GM12878 (cell line): ENCODE results near the gene SHROOM1. TPM values are rescaled to one million over a fixed set of nuclear protein-coding genes. Genes with fewer than 3 reads are reported as not detected.
"Not testable (repeated sequence)": the region's sequence is repeated elsewhere in the genome, so short reads cannot be mapped to it uniquely, and the experiment has no call there.

ENCODE experiments used
- ATAC-seq: fragments of 200-7000 bp; cut with Tn5 transposase; 3 replicates; pipeline ENCODE4 v1.9.1; 2020; ENCODE audit warnings: mild to moderate bottlenecking, moderate library complexity
- BruUV-seq: library from RNA; stranded (reverse); fragments of 400-500 nt; replicated peaks from 2 replicates; lab custom pipeline; 2021; lab: Mats Ljungman, UMichigan
- CTCF ChIA-PET: fragments of 300-600 bp; sonication (Branson Sonifier 250); formaldehyde crosslinking; extraction: SDS; loops from one replicate; lab custom pipeline; 2021; ENCODE audit warnings: inconsistent platforms; lab: Yijun Ruan, JAX
- POLR2A ChIA-PET: fragments of 350-600 bp; formaldehyde crosslinking; extraction: SDS; loops from one replicate; lab custom pipeline; 2021; ENCODE audit warnings: inconsistent platforms; lab: Charles Lee
- RAD21 ChIA-PET: fragments of 300-600 bp; sonication (Branson Sonifier 250); formaldehyde crosslinking; loops from one replicate; lab custom pipeline; 2023; ENCODE audit warnings: antibody characterized with exemption; ENCODE audit not compliant: unreplicated experiment; lab: Charles Lee
- SMC1A ChIA-PET: fragments of 300-600 bp; sonication (Branson Sonifier 250); formaldehyde crosslinking; loops from one replicate; lab custom pipeline; 2023; ENCODE audit not compliant: unreplicated experiment, uncharacterized antibody; lab: Charles Lee
- DNase-seq: peaks from one replicate; pipeline ENCODE4 v3.0.0-alpha.2; 2011; ENCODE audit warnings: low read depth, low spot score
- FAIRE-seq: peaks from 3 replicates; lab custom pipeline; 2011; peaks lifted over from hg19 to GRCh38; lab: Jason Lieb, UNC
- H2AFZ ChIP-seq: 2 replicates; pipeline ENCODE4 v1.6.0; 2011; ENCODE audit warnings: low read depth, low read length, control low read depth; ENCODE audit not compliant: control insufficient read depth
- H3K27ac ChIP-seq: 2 replicates; pipeline ENCODE4 v1.5.1; 2011; ENCODE audit warnings: control low read depth; ENCODE audit not compliant: control insufficient read depth, insufficient read depth
- H3K27me3 ChIP-seq, 2 experiments: replicated peaks in 1 of 2; 2 replicates each; pipeline versions ENCODE4 v1.6.0 to v1.6.1; 2011; ENCODE audit warnings: low read length in 1 of 2; ENCODE audit not compliant: control insufficient read depth in 2 of 2, insufficient read depth in 2 of 2
- H3K36me3 ChIP-seq, 2 experiments: 2 replicates each; pipeline ENCODE4 v1.5.1; 2011; ENCODE audit warnings: low read length in 1 of 2; ENCODE audit not compliant: control insufficient read depth in 2 of 2, insufficient read depth in 2 of 2
- H3K4me1 ChIP-seq: 2 replicates; pipeline ENCODE4 v1.6.1; 2011; ENCODE audit warnings: mild to moderate bottlenecking, low read length, moderate library complexity, mixed read lengths; ENCODE audit not compliant: control insufficient read depth, insufficient read depth
- H3K4me2 ChIP-seq: 2 replicates; pipeline ENCODE4 v1.6.0; 2011; ENCODE audit warnings: control low read depth; ENCODE audit not compliant: control insufficient read depth, insufficient read depth
- H3K4me3 ChIP-seq: fragments of 200-600 bp; sonication (generic); 2 replicates; pipeline ENCODE4 v1.5.1; 2016
- H3K79me2 ChIP-seq: 2 replicates; pipeline ENCODE4 v1.6.0; 2011; ENCODE audit warnings: low read length; ENCODE audit not compliant: control insufficient read depth, insufficient read depth
- H3K9ac ChIP-seq: 2 replicates; pipeline ENCODE4 v1.8.0; 2011; ENCODE audit warnings: low read length, control low read depth, mixed read lengths; ENCODE audit not compliant: control insufficient read depth, insufficient read depth
- H3K9me3 ChIP-seq: replicated peaks from 3 replicates; pipeline ENCODE4 v1.5.1; 2011; ENCODE audit warnings: mild to moderate bottlenecking, low read length; ENCODE audit not compliant: control insufficient read depth, insufficient read depth
- H4K20me1 ChIP-seq: 2 replicates; pipeline ENCODE4 v1.6.0; 2011; ENCODE audit not compliant: control insufficient read depth, insufficient read depth
- ATF7 ChIP-seq: fragments of 450-650 bp; IDR thresholded peaks from 2 replicates; pipeline ENCODE4 v1.6.1; 2016; ENCODE audit warnings: low read depth, mild to moderate bottlenecking
- DPF2 ChIP-seq: fragments of 450-650 bp; IDR thresholded peaks from 2 replicates; pipeline ENCODE4 v1.6.1; 2017; ENCODE audit warnings: mild to moderate bottlenecking
- IKZF2 ChIP-seq, 2 experiments: fragments of 450-650 bp; IDR thresholded peaks; 2 replicates each; pipeline ENCODE4 v1.6.1; 2017; ENCODE audit warnings: mild to moderate bottlenecking in 2 of 2, moderate library complexity in 2 of 2
- MTA2 ChIP-seq: fragments of 450-650 bp; IDR thresholded peaks from 2 replicates; pipeline ENCODE4 v1.6.1; 2016; ENCODE audit warnings: low read depth, mild to moderate bottlenecking, moderate library complexity
- SPI1 ChIP-seq: IDR thresholded peaks from 2 replicates; pipeline ENCODE4 v1.6.1; 2011; ENCODE audit warnings: low read depth, mild to moderate bottlenecking, low read length, moderate library complexity, borderline replicate concordance; ENCODE audit not compliant: insufficient read depth
- WGBS: methylation state at CpG from one replicate; pipeline ENCODE4 v1.1.6; 2016; ENCODE audit warnings: low lambda C conversion rate; ENCODE audit not compliant: insufficient replicate concordance, insufficient coverage; ENCODE audit errors: missing lambda C conversion rate; 5-methylcytosine and 5-hydroxymethylcytosine counted together
- in situ Hi-C: fragments of 300-500 bp; cut with MboI; formaldehyde crosslinking; loops from 9 replicates; pipeline ENCODE4 v1.14.3; 2018; ENCODE audit warnings: mixed read lengths
- intact Hi-C: fragments of 100-400 bp; cut with micrococcal nuclease; formaldehyde crosslinking; loops from one replicate; pipeline ENCODE4 v1.14.2; 2022; ENCODE audit not compliant: unreplicated experiment
- polyA plus RNA-seq, 11 experiments: library from polyadenylated mRNA; depleted of rRNA in 4 of 11; unstranded in 6 of 11; stranded (reverse) in 5 of 11; fragments of >200 nt; fragmentation: Nextera tagmentation in 4 of 11; fragmentation: Illumina TruSeq in 1 of 11; extraction: Ambion mirVana in 4 of 11; extraction: Trizol in 1 of 11; gene quantifications; 1 replicate in 1 of 11; 2 replicates in 10 of 11; pipeline versions ENCODE4 v1.2.1 to v1.2.3, GENCODE V29; 2011 to 2016; ENCODE audit warnings: inconsistent platforms in 2 of 11, missing spikeins in 2 of 11, low read depth in 1 of 11
- total RNA-seq, 4 experiments: library from RNA; depleted of rRNA in 3 of 4; stranded (reverse); fragments of >200 nt in 3 of 4; fragmentation: Illumina TruSeq in 1 of 4; extraction: Trizol in 1 of 4; gene quantifications; 2 replicates each; pipeline versions ENCODE4 v1.2.1 to v1.2.3, GENCODE V29; 2013 to 2021

SHROOM1 gene
- total and polyA plus RNA-seq, 10 of the 15 experiments (the other 5 are each of a cell fraction or from before 2014, with no cell fraction given) = 0.05 to 3.9 (median 1.3) TPM

DNA sequence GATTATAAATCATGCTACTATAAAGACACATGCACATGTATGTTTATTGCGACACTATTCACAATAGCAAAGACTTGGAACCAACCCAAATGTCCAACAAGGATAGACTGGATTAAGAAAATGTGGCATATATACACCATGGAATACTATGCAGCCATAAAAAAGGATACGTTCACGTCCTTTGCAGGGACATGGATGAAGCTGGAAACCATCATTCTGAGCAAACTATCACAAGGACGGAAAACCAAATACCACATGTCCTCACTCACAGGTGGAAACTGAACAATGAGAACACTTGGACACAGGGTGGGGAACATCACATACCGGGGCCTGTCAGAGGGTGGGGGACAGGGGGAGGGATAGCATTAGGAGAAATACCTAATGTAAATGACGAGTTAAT is 24.6 kb downstream of the SHROOM1 start:
- H3K9ac ChIP-seq, H3K4me2 ChIP-seq, H3K27ac ChIP-seq, FAIRE-seq, H3K27me3 ChIP-seq, intact Hi-C loops, H3K4me1 ChIP-seq, DNase-seq, in situ Hi-C loops, H3K9me3 ChIP-seq, H3K4me3 ChIP-seq, ATAC-seq, H4K20me1 ChIP-seq, H3K36me3 ChIP-seq, H3K79me2 ChIP-seq, H2AFZ ChIP-seq, BruUV-seq: not testable (repeated sequence)
- POLR2A ChIA-PET = interaction anchor here (1.8 to 6.2 kb wide), 2 partner anchors 13 to 53 kb away, joined by 6 to 41 read pairs; no protein-coding TSS in a partner anchor
- WGBS = 58% methylated on average over 5 of the region's 6 CpGs
- SMC1A ChIA-PET = interaction anchor here (0.9 to 4.6 kb wide), 4 partner anchors 12 to 53 kb away, joined by 3 to 57 read pairs (median 4); no protein-coding TSS in a partner anchor
- RAD21 ChIA-PET = interaction anchor here (0.6 to 6.5 kb wide), 3 partner anchors 12 to 54 kb away, joined by 5 to 106 read pairs (median 17); no protein-coding TSS in a partner anchor
- CTCF ChIA-PET = interaction anchor here (5.8 to 9.0 kb wide), 2 partner anchors 13 to 51 kb away, joined by 50 to 159 read pairs; no protein-coding TSS in a partner anchor

DNA sequence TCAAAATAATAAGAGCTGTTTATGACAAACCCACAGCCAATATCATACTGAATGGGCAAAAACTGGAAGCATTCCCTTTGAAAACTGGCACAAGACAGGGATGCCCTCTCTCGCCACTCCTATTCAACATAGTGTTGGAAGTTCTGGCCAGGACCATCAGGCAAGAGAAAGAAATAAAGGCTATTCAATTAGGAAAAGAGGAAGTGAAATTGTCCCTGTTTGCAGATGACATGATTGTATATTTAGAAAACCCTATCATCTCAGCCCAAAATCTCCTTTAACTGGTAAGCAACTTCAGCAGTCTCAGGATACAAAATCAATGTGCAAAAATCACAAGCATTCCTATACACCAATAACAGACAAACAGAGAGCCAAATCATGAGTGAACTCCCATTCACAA is 26.2 kb downstream of the SHROOM1 start:
- H3K4me2 ChIP-seq, ATAC-seq, H4K20me1 ChIP-seq, H3K79me2 ChIP-seq, BruUV-seq, H3K27me3 ChIP-seq, DNase-seq, H3K9ac ChIP-seq, H3K9me3 ChIP-seq, FAIRE-seq, H2AFZ ChIP-seq, H3K27ac ChIP-seq, H3K4me3 ChIP-seq, intact Hi-C loops, in situ Hi-C loops, H3K36me3 ChIP-seq, H3K4me1 ChIP-seq: not testable (repeated sequence)
- 80% methylated on average over 1 of the region's 1 CpG for WGBS
- ChIA-PET RAD21 (interaction anchor here (1.0 kb wide), 1 partner anchor 16 kb away, joined by 3 read pairs; no protein-coding TSS in a partner anchor), POLR2A (interaction anchor here (6.2 kb wide), 1 partner anchor 15 kb away, joined by 41 read pairs; no protein-coding TSS in a partner anchor), SMC1A (interaction anchor here (1.1 to 5.5 kb wide), 3 partner anchors 14 to 50 kb away, joined by 4 to 44 read pairs (median 5); no protein-coding TSS in a partner anchor), CTCF (interaction anchor here (1.1 to 9.0 kb wide), 3 partner anchors 15 to 49 kb away, joined by 3 to 159 read pairs (median 50); partner anchors contain the start of gene SHROOM1)
- TF ChIP-seq IKZF2 (IDR thresholded peaks at IDR 0.05) = peak; percentile 33 to 48; a peak in 3 of 4 replicates
- 0 out of 2 replicates have a peak, but pooled peaks have one; percentile 23 for TF ChIP-seq ATF7
- 0 out of 2 replicates have a peak, but pooled peaks have one; percentile 36 for TF ChIP-seq DPF2
- TF ChIP-seq SPI1 = peak; percentile 65; the same call in 1 of the 2 replicates
- TF ChIP-seq MTA2 = peak; percentile 32; the same call in 1 of the 2 replicates

DNA sequence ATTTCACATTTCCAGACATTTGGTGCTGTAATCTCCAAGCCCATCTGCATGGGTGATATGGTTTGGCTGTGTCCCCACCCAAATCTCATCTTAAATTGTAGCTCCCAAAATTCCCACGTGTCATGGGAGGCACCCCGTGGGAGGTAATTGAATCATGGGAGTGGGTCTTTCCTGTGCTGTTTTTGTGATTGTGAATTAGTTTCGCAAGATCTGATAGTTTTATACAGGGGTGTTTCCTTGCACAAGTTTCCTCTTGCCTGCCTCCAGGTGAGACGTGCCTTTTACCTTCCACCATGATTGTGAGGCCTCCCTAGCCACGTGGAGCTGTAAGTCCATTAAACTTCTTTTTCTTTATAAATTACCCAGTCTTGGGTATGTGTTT is 27.8 kb downstream of the SHROOM1 start:
- H3K9me3 ChIP-seq, H3K27ac ChIP-seq, H2AFZ ChIP-seq, H3K4me3 ChIP-seq, H3K27me3 ChIP-seq, H3K4me1 ChIP-seq, H3K36me3 ChIP-seq, BruUV-seq, intact Hi-C loops, FAIRE-seq, ATAC-seq, DNase-seq, H3K9ac ChIP-seq, H3K4me2 ChIP-seq, in situ Hi-C loops, H4K20me1 ChIP-seq, H3K79me2 ChIP-seq: not testable (repeated sequence)
- ChIA-PET RAD21 (interaction anchor here (1.0 to 2.9 kb wide), 10 partner anchors 15 to 296 kb away, joined by 3 to 27 read pairs (median 8); no protein-coding TSS in a partner anchor), POLR2A (interaction anchor here (0.9 to 1.1 kb wide), 3 partner anchors 15 to 48 kb away, joined by 3 to 10 read pairs (median 3); no protein-coding TSS in a partner anchor), CTCF (interaction anchor here (0.6 to 5.8 kb wide), 20 partner anchors 10 to 428 kb away, joined by 3 to 50 read pairs (median 4); partner anchors contain the start of genes CCNI2 and IL13), SMC1A (interaction anchor here (0.7 to 5.5 kb wide), 19 partner anchors 10 to 463 kb away, joined by 3 to 44 read pairs (median 4); partner anchors contain the start of gene SEPTIN8)
- WGBS = 43% methylated on average over 5 of the region's 5 CpGs
